Aorta (tissue), 5 donors: ENCODE data around the gene EGFR. TPM values are rescaled to one million over a fixed set of nuclear protein-coding genes. Genes with fewer than 3 reads are reported as not detected.

Experiments
- ATAC-seq: fragments of 200-7000 bp; cut with Tn5 transposase; one replicate; pipeline ENCODE4 v1.9.1; 2022; ENCODE audit warnings: moderate library complexity; ENCODE audit not compliant: low FRiP score
- DNase-seq, 2 donors: peaks; one replicate each; pipeline ENCODE4 v3.0.0-alpha.2; 2020
- H3K27ac ChIP-seq, 2 donors: one replicate each; pipeline ENCODE4 v1.5.1; 2013; ENCODE audit warnings: low read length in 2 of 2, mild to moderate bottlenecking in 2 of 2, moderate library complexity in 2 of 2, control low read depth in 1 of 2, inconsistent platforms in 1 of 2, low read depth in 1 of 2
- H3K27me3 ChIP-seq, 2 donors: one replicate each; pipeline ENCODE4 v1.6.1; 2013; ENCODE audit warnings: control low read depth in 1 of 2, low read length in 1 of 2, mild to moderate bottlenecking in 1 of 2, moderate library complexity in 1 of 2; ENCODE audit not compliant: insufficient read depth in 2 of 2, control insufficient read depth in 1 of 2
- H3K36me3 ChIP-seq, 2 donors: one replicate each; pipeline ENCODE4 v1.6.1; 2013; ENCODE audit warnings: control low read depth in 1 of 2, low read length in 1 of 2, mild to moderate bottlenecking in 1 of 2; ENCODE audit not compliant: insufficient read depth in 2 of 2, control insufficient read depth in 1 of 2
- H3K4me1 ChIP-seq, 2 donors: one replicate each; pipeline ENCODE4 v1.6.1; 2013; ENCODE audit warnings: low read length in 2 of 2, control low read depth in 1 of 2, mild to moderate bottlenecking in 1 of 2, moderate library complexity in 1 of 2; ENCODE audit not compliant: insufficient read depth in 2 of 2, control insufficient read depth in 1 of 2
- H3K4me3 ChIP-seq, 2 donors: one replicate each; pipeline ENCODE4 v1.5.1; 2013; ENCODE audit warnings: low read length in 2 of 2, control low read depth in 1 of 2, mild to moderate bottlenecking in 1 of 2
- H3K9me3 ChIP-seq: one replicate; pipeline ENCODE4 v1.6.1; 2013; ENCODE audit warnings: mild to moderate bottlenecking, low read length; ENCODE audit not compliant: control insufficient read depth
- WGBS, 2 donors: extraction: QIAGEN DNeasy Blood & Tissue Kit; methylation state at CpG; one replicate each; pipeline ENCODE4 v1.1.7; 2013; 5-methylcytosine and 5-hydroxymethylcytosine counted together
- intact Hi-C, 2 donors: fragments of 100-400 bp; cut with DNase I; formaldehyde crosslinking; loops; one replicate each; pipeline versions ENCODE4 v1.14.2 to v1.15.0; 2022
- polyA plus RNA-seq, 2 donors: library from polyadenylated mRNA; stranded (reverse); fragments of 200-250 nt; gene quantifications; one replicate each; pipeline ENCODE4 v1.2.3, GENCODE V29; 2013
- total RNA-seq, 2 donors: library from RNA; stranded (reverse); fragmentation: NEBNext Ultra II Directional; extraction: Animal tissue kit (Norgen Biotek cat#: 25700); gene quantifications; one replicate each; pipeline ENCODE4 v1.2.1, GENCODE V29; 2021
- donor health status: healthy with polysubstance abuse.
- donor health status: Bipolar disorder and iron deficiency.
- donor health status: DM: no; HTN: no; CAD: no.
- donor health status: DM: no; HTN: no; CAD: no.
- donor health status: DM: yes; HTN: yes; CAD: no.

EGFR gene
- total and polyA plus RNA-seq, 4 donors: 3.0 to 72.4 (median 40.9) TPM

DNA sequence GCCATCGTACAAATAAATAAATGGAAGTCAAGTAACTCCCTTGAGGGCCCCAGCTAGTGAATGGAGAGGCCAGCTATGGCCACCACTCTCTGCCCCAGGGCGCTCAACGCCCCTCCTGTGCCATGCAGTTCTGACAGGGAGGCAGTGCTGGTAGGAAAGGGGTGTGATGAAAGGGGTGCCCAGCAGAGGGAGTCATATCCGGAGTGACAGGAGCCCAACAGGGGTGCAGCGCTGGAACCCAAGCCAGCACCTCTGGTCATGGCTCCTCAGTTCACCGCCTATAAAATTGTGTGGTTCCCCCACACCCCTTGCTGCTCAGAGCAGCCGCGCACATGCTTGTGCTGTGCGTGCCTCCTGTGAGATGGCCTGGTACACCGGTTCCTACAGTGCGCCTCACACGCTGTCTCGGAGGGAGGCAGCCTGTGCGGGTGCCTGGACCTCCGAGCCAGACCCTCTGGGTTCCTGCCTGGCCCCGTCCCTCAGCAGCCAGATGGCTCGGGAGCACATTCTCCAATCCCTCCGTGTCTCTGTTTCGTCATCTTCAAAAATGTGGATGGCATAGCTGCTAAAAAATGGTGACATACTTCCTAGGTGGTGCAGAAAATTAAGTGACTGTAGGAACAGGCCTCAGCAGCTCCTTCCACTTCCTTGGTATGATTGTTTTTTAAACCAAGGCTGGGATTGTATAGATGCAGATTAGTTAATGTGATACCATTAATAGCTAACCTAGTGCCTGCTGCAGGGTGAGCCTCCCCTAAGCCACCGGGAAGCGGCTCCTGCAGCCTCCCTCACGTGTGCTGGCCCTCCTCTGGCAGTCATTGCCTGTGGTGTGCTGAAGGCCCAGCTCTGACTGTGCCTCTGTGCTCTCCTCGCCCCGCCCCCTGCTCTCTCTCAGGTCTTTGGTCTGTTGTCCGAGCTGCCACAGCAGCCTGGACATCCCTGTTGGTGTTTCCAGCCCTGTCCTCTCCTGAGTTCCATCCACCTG is 125.8 kb downstream of the EGFR start:
- Histone ChIP-seq H3K9me3 (no peaks in the 10 kb centered on the region), H3K4me3 (no peak overlapping the region), H3K4me1 (no peaks in the 10 kb centered on the region), H3K27me3 (no peaks in the 10 kb centered on the region), H3K36me3 (peaks cover 0 to 2% of the 10 kb centered on the region in 2 donors), H3K27ac (no peak overlapping the region)
- ATAC-seq (no peak), DNase-seq (no peak)
- 87 to 90% methylated on average over 25 of the region's 25 CpGs for WGBS, 2 donors
- intact Hi-C loops: no loop called here

DNA sequence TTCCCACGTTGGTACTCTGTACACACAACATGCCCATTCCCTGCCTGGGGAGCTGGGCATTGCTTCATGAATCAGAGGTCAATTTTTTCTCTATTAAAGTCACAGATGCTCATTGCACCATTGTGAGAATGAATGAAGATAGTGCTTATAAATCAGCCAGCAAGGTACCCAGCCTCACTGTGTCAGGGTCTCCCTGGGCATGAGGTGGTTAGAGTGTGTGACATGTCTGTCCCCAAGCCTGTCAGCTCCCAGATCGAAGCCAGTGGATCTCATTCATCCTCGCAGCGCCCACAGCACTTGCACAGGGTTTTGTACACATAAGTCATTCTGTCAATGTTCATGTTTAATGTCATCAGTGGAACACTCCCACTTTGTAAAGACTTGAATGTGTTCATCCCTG is 126.8 kb downstream of the EGFR start:
- H3K9me3 ChIP-seq: no peaks in the 10 kb centered on the region
- ATAC-seq (no peak), DNase-seq (no peak)
- peaks cover 0 to 2% of the 10 kb centered on the region in 2 donors for H3K36me3 ChIP-seq
- H3K27ac ChIP-seq: no peak overlapping the region
- intact Hi-C loops: no loop called here
- H3K4me1 ChIP-seq: no peaks in the 10 kb centered on the region
- H3K27me3 ChIP-seq: no peaks in the 10 kb centered on the region
- no peak overlapping the region for H3K4me3 ChIP-seq
- 82 to 83% methylated on average over 4 of the region's 4 CpGs for WGBS, 2 donors

DNA sequence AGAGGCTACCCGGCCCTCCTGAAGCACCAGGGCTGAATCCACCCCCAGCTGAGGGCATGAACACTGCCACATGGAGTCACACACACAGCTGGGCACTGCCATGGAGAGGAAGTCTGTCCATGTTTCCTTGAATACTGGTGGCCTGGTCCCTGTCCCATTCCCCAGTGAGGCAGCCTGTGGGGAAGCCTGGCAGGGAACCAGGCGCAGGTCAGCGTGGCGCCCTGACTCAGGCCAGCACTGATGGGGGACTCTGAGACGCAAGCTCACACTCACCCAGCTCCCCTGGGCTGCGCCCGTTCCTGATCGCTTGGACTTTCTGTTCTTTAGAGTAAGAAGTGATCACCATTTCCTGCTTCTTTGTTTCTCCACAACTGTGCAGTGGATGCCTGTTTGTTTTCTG is 128.3 kb downstream of the EGFR start:
- Histone ChIP-seq H3K9me3 (no peaks in the 10 kb centered on the region), H3K27ac (no peak overlapping the region), H3K36me3 (peaks cover 0 to 2% of the 10 kb centered on the region in 2 donors), H3K4me1 (no peaks in the 10 kb centered on the region), H3K4me3 (no peak overlapping the region), H3K27me3 (no peaks in the 10 kb centered on the region)
- ATAC-seq (no peak), DNase-seq (no peak)
- intact Hi-C loops: no loop called here
- WGBS, 2 donors: 90% methylated on average over 8 of the region's 8 CpGs

DNA sequence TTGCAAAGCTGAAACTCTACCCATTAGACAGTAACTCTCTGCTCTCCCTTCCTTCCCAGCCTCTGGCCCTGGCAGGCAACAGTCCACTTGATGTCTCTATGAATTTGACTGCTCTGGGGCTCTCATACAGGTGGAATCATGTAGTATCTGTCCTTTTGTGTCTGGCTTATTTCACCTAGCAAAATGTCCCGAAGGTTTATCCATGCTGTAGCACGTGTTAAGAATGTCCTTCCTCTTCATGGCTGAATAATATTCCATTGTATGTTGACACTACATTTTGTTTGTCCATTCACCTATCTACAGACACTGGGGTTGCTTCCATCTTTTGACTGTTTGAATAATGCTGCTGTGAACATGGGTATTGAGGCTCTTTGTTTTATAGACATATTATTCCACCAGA is 128.9 kb downstream of the EGFR start:
- ATAC-seq (no peak), DNase-seq (no peak)
- H3K4me1 ChIP-seq: no peaks in the 10 kb centered on the region
- no peaks in the 10 kb centered on the region for H3K27me3 ChIP-seq
- 94 to 96% methylated on average over 2 of the region's 2 CpGs for WGBS, 2 donors
- no peaks in the 10 kb centered on the region for H3K9me3 ChIP-seq
- H3K4me3 ChIP-seq: no peak overlapping the region
- no peak overlapping the region for H3K27ac ChIP-seq
- H3K36me3 ChIP-seq: peaks cover 0 to 2% of the 10 kb centered on the region in 2 donors
- intact Hi-C loops: no loop called here

DNA sequence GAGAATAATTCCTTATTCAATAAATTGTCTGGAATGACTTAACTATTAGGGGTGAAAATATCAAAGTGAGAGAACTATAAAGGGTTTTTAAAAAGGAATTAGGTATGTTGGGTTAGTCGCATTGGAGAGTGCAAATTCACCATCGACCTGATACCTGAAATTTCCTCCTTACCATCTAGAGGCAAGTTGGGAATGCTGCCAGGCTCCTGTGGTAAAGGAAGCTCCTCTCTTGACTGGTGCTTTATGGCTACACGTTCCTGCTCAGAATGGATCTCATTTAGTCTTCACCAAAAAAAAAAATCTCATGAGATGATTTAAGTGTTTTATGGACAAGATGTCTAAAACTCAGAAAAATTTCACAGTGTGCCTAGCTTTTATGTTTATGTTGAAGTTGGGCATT is 129.8 kb downstream of the EGFR start:
- Histone ChIP-seq H3K27ac (no peak overlapping the region), H3K27me3 (no peaks in the 10 kb centered on the region), H3K4me1 (no peaks in the 10 kb centered on the region), H3K4me3 (no peak overlapping the region), H3K36me3 (peaks cover 0 to 2% of the 10 kb centered on the region in 2 donors), H3K9me3 (no peaks in the 10 kb centered on the region)
- intact Hi-C loops: no loop called here
- ATAC-seq (no peak), DNase-seq (no peak)
- WGBS, 2 donors: 80 to 89% methylated on average over 3 of the region's 3 CpGs

DNA sequence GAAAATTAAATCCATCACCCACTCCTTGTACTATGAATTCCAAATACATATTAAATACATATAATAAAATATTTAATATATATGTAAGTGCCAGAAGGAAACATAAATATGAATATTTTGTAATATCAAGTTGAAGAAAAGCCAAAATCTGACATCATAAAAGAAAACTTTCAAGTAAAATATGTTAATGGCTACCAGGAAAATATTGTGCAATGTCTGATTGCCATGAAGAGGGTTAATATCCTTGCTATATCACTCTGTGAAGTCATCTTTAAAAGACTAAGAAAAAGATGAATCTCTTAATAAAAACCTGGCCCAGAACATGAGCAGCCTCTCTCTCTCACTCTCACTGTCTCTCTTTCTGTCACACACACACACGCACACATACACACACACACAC is 130.2 kb downstream of the EGFR start:
- Histone ChIP-seq H3K4me1 (no peaks in the 10 kb centered on the region), H3K27me3 (no peaks in the 10 kb centered on the region), H3K4me3 (no peak overlapping the region), H3K36me3 (peaks cover 0 to 3% of the 10 kb centered on the region in 2 donors), H3K27ac (no peak overlapping the region), H3K9me3 (no peaks in the 10 kb centered on the region)
- ATAC-seq (no peak), DNase-seq (no peak)
- intact Hi-C loops: no loop called here
- WGBS, 2 donors: 94% methylated on average over 1 of the region's 1 CpG

DNA sequence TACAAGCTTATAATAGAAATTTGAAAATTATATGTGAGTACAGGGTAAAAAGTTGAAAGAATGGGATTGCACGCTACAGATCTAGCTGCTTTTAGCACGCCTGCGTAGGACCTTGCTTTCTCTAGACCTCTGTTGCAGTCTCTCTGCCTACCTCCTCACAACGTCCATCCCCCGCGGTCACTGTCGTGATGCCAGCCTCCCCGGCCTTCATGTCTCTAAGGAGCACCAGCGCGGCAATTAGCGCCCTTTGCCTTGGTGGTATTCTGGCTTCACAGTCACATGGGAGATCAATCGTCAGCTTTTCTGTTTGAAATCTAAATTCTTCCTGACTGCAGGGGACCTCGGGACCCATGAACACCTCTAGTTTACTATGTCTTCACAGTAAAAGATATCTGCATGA is 131.3 kb downstream of the EGFR start:
- intact Hi-C loops: no loop called here
- no peaks in the 10 kb centered on the region for H3K4me1 ChIP-seq
- no peak overlapping the region for H3K4me3 ChIP-seq
- no peaks in the 10 kb centered on the region for H3K27me3 ChIP-seq
- no peaks in the 10 kb centered on the region for H3K9me3 ChIP-seq
- 92 to 93% methylated on average over 13 of the region's 13 CpGs for WGBS, 2 donors
- DNase-seq (no peak), ATAC-seq (no peak)
- peaks cover 0 to 5% of the 10 kb centered on the region in 2 donors for H3K36me3 ChIP-seq
- H3K27ac ChIP-seq: no peak overlapping the region

DNA sequence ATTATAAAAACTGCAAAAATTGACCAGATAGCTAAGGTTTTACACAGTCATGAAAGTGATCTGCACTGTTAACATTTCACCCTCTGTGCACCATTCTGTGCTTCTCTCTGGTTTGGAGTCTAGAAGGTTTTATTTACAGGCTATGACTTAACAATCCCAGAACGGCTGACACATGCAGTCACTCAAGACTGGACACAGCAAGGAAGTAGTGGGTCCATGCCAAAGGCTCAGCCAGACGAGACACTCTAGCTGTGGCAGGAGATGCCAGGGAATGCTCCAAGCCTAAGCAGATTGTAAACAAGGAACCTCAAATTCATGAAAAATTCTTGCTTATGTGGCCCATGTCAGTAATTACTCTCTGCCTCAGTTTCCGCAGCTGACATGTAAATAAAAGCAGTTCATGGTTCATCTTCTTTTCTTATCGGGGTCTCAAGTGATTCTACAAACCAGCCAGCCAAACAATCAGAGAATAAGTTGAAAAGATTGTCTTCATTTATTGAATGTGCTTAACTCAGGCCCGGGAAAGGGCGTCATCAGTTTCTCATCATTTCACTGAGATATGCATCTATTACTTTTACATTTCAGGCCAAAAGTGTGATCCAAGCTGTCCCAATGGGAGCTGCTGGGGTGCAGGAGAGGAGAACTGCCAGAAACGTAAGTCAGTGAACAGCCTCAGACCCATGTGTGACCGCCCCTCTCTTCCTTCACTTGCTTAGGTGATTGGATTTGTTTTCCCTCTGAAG is 132.1 kb downstream of the EGFR start:
- DNase-seq (no peak), ATAC-seq (no peak)
- H3K4me1 ChIP-seq: no peaks in the 10 kb centered on the region
- H3K9me3 ChIP-seq: no peaks in the 10 kb centered on the region
- no peaks in the 10 kb centered on the region for H3K27me3 ChIP-seq
- WGBS, 2 donors: 75 to 76% methylated on average over 8 of the region's 8 CpGs
- H3K27ac ChIP-seq: no peak overlapping the region
- H3K36me3 ChIP-seq: peaks cover 0 to 9% of the 10 kb centered on the region in 2 donors
- intact Hi-C loops: no loop called here
- no peak overlapping the region for H3K4me3 ChIP-seq
